SK-N-SH (cell line): Measurements from ENCODE around the gene THBS2. TPM values are rescaled to one million over a fixed set of nuclear protein-coding genes. Genes with fewer than 3 reads are reported as not detected.

Source experiments
- CTCF ChIA-PET: fragments of 300-600, 350-600 bp; formaldehyde crosslinking; extraction: SDS; loops from one replicate; lab custom pipeline; 2021; lab: Yijun Ruan, JAX
- POLR2A ChIA-PET: fragments of 350-600 bp; sonication (Branson Sonifier 250); formaldehyde crosslinking; extraction: SDS; loops from one replicate; lab custom pipeline; 2020; ENCODE audit warnings: antibody characterized with exemption, inconsistent platforms; lab: Yijun Ruan, JAX
- DNase-seq: peaks from one replicate; pipeline ENCODE4 v3.0.0; 2012
- H2AFZ ChIP-seq: fragments of 200-600 bp; sonication (generic); 2 replicates; pipeline ENCODE4 v1.8.1; 2016; ENCODE audit warnings: antibody characterized with exemption, mild to moderate bottlenecking, low read depth
- H3F3A ChIP-seq: fragments of 200-600 bp; sonication (generic); replicated peaks from 2 replicates; pipeline ENCODE3; 2016; ENCODE audit warnings: antibody characterized with exemption, mild to moderate bottlenecking; ENCODE audit not compliant: insufficient read depth
- H3K27ac ChIP-seq, 2 experiments: fragments of 200-500 bp in 1 of 2; fragments of 200-600 bp in 1 of 2; sonication (Bioruptor generic) in 1 of 2; sonication (generic), shearing (Covaris generic) in 1 of 2; 2 replicates each; pipeline versions ENCODE4 v1.5.1 to v1.6.1; 2014 to 2016; ENCODE audit warnings: low read depth in 2 of 2, inconsistent platforms in 1 of 2, low read length in 1 of 2, mild to moderate bottlenecking in 1 of 2, mixed read lengths in 1 of 2
- H3K27me3 ChIP-seq: fragments of 200-600 bp; sonication (generic), shearing (Covaris generic); 2 replicates; pipeline ENCODE4 v1.6.1; 2016; ENCODE audit warnings: mixed run types; ENCODE audit not compliant: insufficient read depth
- H3K36me3 ChIP-seq, 2 experiments: fragments of 200-500 bp in 1 of 2; fragments of 200-600 bp in 1 of 2; sonication (Bioruptor generic) in 1 of 2; sonication (generic) in 1 of 2; replicated peaks in 1 of 2; 2 replicates each; pipeline versions ENCODE3 to v1.5.1; 2014 to 2016; ENCODE audit warnings: low read length in 1 of 2, mild to moderate bottlenecking in 1 of 2; ENCODE audit not compliant: insufficient read depth in 2 of 2, control insufficient read depth in 1 of 2
- H3K4me1 ChIP-seq, 2 experiments: fragments of 200-500 bp in 1 of 2; fragments of 200-600 bp in 1 of 2; sonication (Bioruptor generic) in 1 of 2; sonication (generic), shearing (Covaris generic) in 1 of 2; 2 replicates each; pipeline versions ENCODE4 v1.5.1 to v1.6.1; 2014 to 2016; ENCODE audit warnings: low read depth in 1 of 2, low read length in 1 of 2, mixed run types in 1 of 2; ENCODE audit not compliant: insufficient read depth in 2 of 2, control insufficient read depth in 1 of 2
- H3K4me2 ChIP-seq: fragments of 200-600 bp; sonication (generic), shearing (Covaris generic); 2 replicates; pipeline ENCODE4 v1.6.1; 2017; ENCODE audit warnings: mixed run types
- H3K4me3 ChIP-seq, 2 experiments: fragments of 200-500 bp in 1 of 2; fragments of 200-600 bp in 1 of 2; sonication (Bioruptor generic) in 1 of 2; sonication (generic), shearing (Covaris generic) in 1 of 2; 2 replicates each; pipeline versions ENCODE4 v1.5.1 to v1.8.1; 2014 to 2016; ENCODE audit warnings: low read depth in 2 of 2, inconsistent platforms in 1 of 2, low read length in 1 of 2, mild to moderate bottlenecking in 1 of 2, mixed read lengths in 1 of 2, moderate library complexity in 1 of 2
- H3K79me2 ChIP-seq: fragments of 200-600 bp; sonication (generic); 2 replicates; pipeline ENCODE4 v1.8.1; 2017; ENCODE audit warnings: mild to moderate bottlenecking; ENCODE audit not compliant: insufficient read depth
- H3K9ac ChIP-seq: fragments of 200-600 bp; sonication (generic); 2 replicates; pipeline ENCODE4 v1.6.1; 2017; ENCODE audit warnings: mixed run types
- H3K9me2 ChIP-seq: fragments of 200-600 bp; sonication (generic); 2 replicates; pipeline ENCODE4 v1.6.1; 2017; ENCODE audit warnings: mixed run types
- H3K9me3 ChIP-seq: fragments of 200-600 bp; sonication (generic); 2 replicates; pipeline ENCODE4 v1.6.1; 2017; ENCODE audit warnings: mixed run types, mild to moderate bottlenecking, moderate library complexity
- H4K20me1 ChIP-seq: fragments of 200-600 bp; sonication (generic); 2 replicates; pipeline ENCODE4 v1.6.1; 2017; ENCODE audit warnings: mild to moderate bottlenecking, mixed run types; ENCODE audit not compliant: insufficient read depth
- ELF1 ChIP-seq: IDR thresholded peaks from 2 replicates; pipeline ENCODE4 v1.4.0; 2012
- EP300 ChIP-seq, 2 experiments: IDR thresholded peaks; 2 replicates each; pipeline versions ENCODE4 v1.4.0 to v1.6.1; 2012; ENCODE audit warnings: borderline replicate concordance in 1 of 2, low read depth in 1 of 2, low read length in 1 of 2
- FOSL2 ChIP-seq: IDR thresholded peaks from 2 replicates; pipeline ENCODE4 v1.4.0; 2012; ENCODE audit warnings: low read depth, mild to moderate bottlenecking, moderate library complexity, borderline replicate concordance
- GATA2 ChIP-seq: sonication (generic); formaldehyde crosslinking; IDR thresholded peaks from 2 replicates; pipeline ENCODE4 v1.5.0; 2020; ENCODE audit warnings: mild to moderate bottlenecking, missing genetic modification reagents
- NRF1 ChIP-seq: IDR thresholded peaks from 2 replicates; pipeline ENCODE4 v1.6.1; 2012; ENCODE audit warnings: low read depth, mild to moderate bottlenecking, low read length
- PBX3 ChIP-seq: IDR thresholded peaks from 2 replicates; pipeline ENCODE4; 2012
- POLR2AphosphoS5 ChIP-seq: IDR thresholded peaks from 2 replicates; pipeline ENCODE4 v1.6.1; 2012; ENCODE audit warnings: low read depth, low read length
- RAD21 ChIP-seq: IDR thresholded peaks from 2 replicates; pipeline ENCODE4 v1.6.1; 2012; ENCODE audit warnings: mild to moderate bottlenecking, low read length
- REST ChIP-seq: IDR thresholded peaks from 2 replicates; pipeline ENCODE4 v1.6.1; 2012; ENCODE audit warnings: mild to moderate bottlenecking, low read depth, low read length, moderate library complexity
- RFX5 ChIP-seq: IDR thresholded peaks from 2 replicates; pipeline ENCODE4 v1.6.1; 2012; ENCODE audit warnings: mild to moderate bottlenecking, improper control_type of control experiment, low read length
- RXRA ChIP-seq: IDR thresholded peaks from 2 replicates; pipeline ENCODE4 v1.4.0; 2012; ENCODE audit warnings: low read depth, mild to moderate bottlenecking, borderline replicate concordance
- SIN3A ChIP-seq: IDR thresholded peaks from 2 replicates; pipeline ENCODE4 v1.6.1; 2012; ENCODE audit warnings: low read depth, mild to moderate bottlenecking, low read length, moderate library complexity, borderline replicate concordance
- TAF1 ChIP-seq: IDR thresholded peaks from 2 replicates; pipeline ENCODE4 v1.6.1; 2012; ENCODE audit warnings: low read depth, mild to moderate bottlenecking, low read length, moderate library complexity, borderline replicate concordance
- USF1 ChIP-seq: IDR thresholded peaks from 2 replicates; pipeline ENCODE4 v1.4.0; 2012; ENCODE audit warnings: low read depth, borderline replicate concordance
- YY1 ChIP-seq: IDR thresholded peaks from 2 replicates; pipeline ENCODE4 v1.4.0; 2012; ENCODE audit warnings: low read depth, mild to moderate bottlenecking
- ZBTB33 ChIP-seq: IDR thresholded peaks from 2 replicates; pipeline ENCODE4 v1.4.0; 2012; ENCODE audit warnings: low read depth, borderline replicate concordance
- WGBS: methylation state at CpG from one replicate; pipeline ENCODE4 v1.1.6; 2017; ENCODE audit warnings: low lambda C conversion rate; 5-methylcytosine and 5-hydroxymethylcytosine counted together
- polyA plus RNA-seq, 3 experiments: library from polyadenylated mRNA; depleted of rRNA; stranded (reverse); fragments of >200 nt; gene quantifications; 2 replicates each; pipeline ENCODE4 v1.2.3, GENCODE V29; 2012

THBS2 gene
- polyA plus RNA-seq, 1 of the 3 experiments (the other 2 are of a cell fraction) = 166 TPM

GRCh38 chr6:169176361-169176991 is 77.2 kb downstream of the THBS2 start:
- Histone ChIP-seq H4K20me1 (no peaks in the 10 kb centered on the region), H3K4me2 (no peak overlapping the region), H3K27ac (no peak overlapping the region), H3K36me3 (no peaks in the 10 kb centered on the region), H3K9ac (no peak overlapping the region), H2AFZ (no peak overlapping the region), H3K27me3 (no peaks in the 10 kb centered on the region), H3K9me2 (no peaks in the 10 kb centered on the region), H3K9me3 (no peaks in the 10 kb centered on the region), H3K4me3 (no peak overlapping the region), H3F3A (no peaks in the 10 kb centered on the region), H3K4me1 (no peaks in the 10 kb centered on the region)
- DNase-seq = no peak
- 69% methylated on average over 14 of the region's 15 CpGs for WGBS
- CTCF ChIA-PET = interaction anchor here (0.7 kb wide), 1 partner anchor 1104 kb away, joined by 3 read pairs; no protein-coding TSS in a partner anchor
- TF ChIP-seq ZBTB33 (no peak), USF1 (no peak), RFX5 (no peak), TAF1 (no peak), POLR2AphosphoS5 (no peak), PBX3 (no peak), SIN3A (no peak), RXRA (no peak), ELF1 (no peak), RAD21 (no peak), REST (no peak), GATA2 (no peak), NRF1 (no peak), EP300 (IDR thresholded peaks at IDR 0.05; ENCODE audit: borderline replicate concordance in 1 of 2, low read depth in 1 of 2, low read length in 1 of 2) (no peak), FOSL2 (no peak), YY1 (no peak)
- TF ChIP-seq, all 33 proteins: peak for 0
- POLR2A ChIA-PET = no interaction called here
- H3K79me2 ChIP-seq = no peaks in the 10 kb centered on the region
